GM12878 (cell line): ENCODE data around the gene THSD4. TPM values are rescaled to one million over a fixed set of nuclear protein-coding genes. Genes with fewer than 3 reads are reported as not detected.

Experiments used
- ATAC-seq: fragments of 200-7000 bp; cut with Tn5 transposase; 3 replicates; pipeline ENCODE4 v1.9.1; 2020; ENCODE audit warnings: mild to moderate bottlenecking, moderate library complexity
- BruUV-seq: library from RNA; stranded (reverse); fragments of 400-500 nt; replicated peaks from 2 replicates; lab custom pipeline; 2021; lab: Mats Ljungman, UMichigan
- CTCF ChIA-PET: fragments of 300-600 bp; sonication (Branson Sonifier 250); formaldehyde crosslinking; extraction: SDS; loops from one replicate; lab custom pipeline; 2021; ENCODE audit warnings: inconsistent platforms; lab: Yijun Ruan, JAX
- POLR2A ChIA-PET: fragments of 350-600 bp; formaldehyde crosslinking; extraction: SDS; loops from one replicate; lab custom pipeline; 2021; ENCODE audit warnings: inconsistent platforms; lab: Charles Lee
- RAD21 ChIA-PET: fragments of 300-600 bp; sonication (Branson Sonifier 250); formaldehyde crosslinking; loops from one replicate; lab custom pipeline; 2023; ENCODE audit warnings: antibody characterized with exemption; ENCODE audit not compliant: unreplicated experiment; lab: Charles Lee
- SMC1A ChIA-PET: fragments of 300-600 bp; sonication (Branson Sonifier 250); formaldehyde crosslinking; loops from one replicate; lab custom pipeline; 2023; ENCODE audit not compliant: unreplicated experiment, uncharacterized antibody; lab: Charles Lee
- DNase-seq: peaks from one replicate; pipeline ENCODE4 v3.0.0-alpha.2; 2011; ENCODE audit warnings: low read depth, low spot score
- FAIRE-seq: peaks from 3 replicates; lab custom pipeline; 2011; peaks lifted over from hg19 to GRCh38; lab: Jason Lieb, UNC
- H2AFZ ChIP-seq: 2 replicates; pipeline ENCODE4 v1.6.0; 2011; ENCODE audit warnings: low read depth, low read length, control low read depth; ENCODE audit not compliant: control insufficient read depth
- H3K27ac ChIP-seq: 2 replicates; pipeline ENCODE4 v1.5.1; 2011; ENCODE audit warnings: control low read depth; ENCODE audit not compliant: control insufficient read depth, insufficient read depth
- H3K27me3 ChIP-seq, 2 experiments: replicated peaks in 1 of 2; 2 replicates each; pipeline versions ENCODE4 v1.6.0 to v1.6.1; 2011; ENCODE audit warnings: low read length in 1 of 2; ENCODE audit not compliant: control insufficient read depth in 2 of 2, insufficient read depth in 2 of 2
- H3K36me3 ChIP-seq, 2 experiments: 2 replicates each; pipeline ENCODE4 v1.5.1; 2011; ENCODE audit warnings: low read length in 1 of 2; ENCODE audit not compliant: control insufficient read depth in 2 of 2, insufficient read depth in 2 of 2
- H3K4me1 ChIP-seq: 2 replicates; pipeline ENCODE4 v1.6.1; 2011; ENCODE audit warnings: mild to moderate bottlenecking, low read length, moderate library complexity, mixed read lengths; ENCODE audit not compliant: control insufficient read depth, insufficient read depth
- H3K4me2 ChIP-seq: 2 replicates; pipeline ENCODE4 v1.6.0; 2011; ENCODE audit warnings: control low read depth; ENCODE audit not compliant: control insufficient read depth, insufficient read depth
- H3K4me3 ChIP-seq: fragments of 200-600 bp; sonication (generic); 2 replicates; pipeline ENCODE4 v1.5.1; 2016
- H3K79me2 ChIP-seq: 2 replicates; pipeline ENCODE4 v1.6.0; 2011; ENCODE audit warnings: low read length; ENCODE audit not compliant: control insufficient read depth, insufficient read depth
- H3K9ac ChIP-seq: 2 replicates; pipeline ENCODE4 v1.8.0; 2011; ENCODE audit warnings: low read length, control low read depth, mixed read lengths; ENCODE audit not compliant: control insufficient read depth, insufficient read depth
- H3K9me3 ChIP-seq: replicated peaks from 3 replicates; pipeline ENCODE4 v1.5.1; 2011; ENCODE audit warnings: mild to moderate bottlenecking, low read length; ENCODE audit not compliant: control insufficient read depth, insufficient read depth
- H4K20me1 ChIP-seq: 2 replicates; pipeline ENCODE4 v1.6.0; 2011; ENCODE audit not compliant: control insufficient read depth, insufficient read depth
- BRCA1 ChIP-seq: IDR thresholded peaks from 2 replicates; pipeline ENCODE4 v1.6.1; 2011; ENCODE audit warnings: low read depth, low read length, improper control_type of control experiment
- CBX5 ChIP-seq: sonication (generic); IDR thresholded peaks from 2 replicates; pipeline ENCODE4 v1.6.1; 2016; ENCODE audit warnings: low read depth, moderate library complexity, mild to moderate bottlenecking, inconsistent platforms
- CHD1 ChIP-seq: IDR thresholded peaks from 2 replicates; pipeline ENCODE4 v1.6.1; 2012; ENCODE audit warnings: low read depth, low read length, improper control_type of control experiment
- JUND ChIP-seq: IDR thresholded peaks from 2 replicates; pipeline ENCODE4 v1.6.1; 2012; ENCODE audit warnings: low read depth, mild to moderate bottlenecking, low read length, improper control_type of control experiment, moderate library complexity
- KLF5 ChIP-seq: fragments of 450-650 bp; IDR thresholded peaks from 2 replicates; pipeline ENCODE4 v1.6.1; 2014; ENCODE audit warnings: mild to moderate bottlenecking; ENCODE audit not compliant: partially characterized antibody
- MYC ChIP-seq: IDR thresholded peaks from 2 replicates; pipeline ENCODE4 v1.6.1; 2011; ENCODE audit warnings: mild to moderate bottlenecking, low read length, moderate library complexity, inconsistent platforms; ENCODE audit not compliant: insufficient read depth, insufficient replicate concordance, insufficient read length, severe bottlenecking
- RCOR1 ChIP-seq: conservative IDR thresholded peaks from 2 replicates; pipeline ENCODE4 v1.6.1; 2012; ENCODE audit warnings: low read depth, low read length, improper control_type of control experiment
- SMARCA5 ChIP-seq: fragments of 450-650 bp; IDR thresholded peaks from 2 replicates; pipeline ENCODE4 v1.6.1; 2017; ENCODE audit warnings: mild to moderate bottlenecking
- ZBTB33 ChIP-seq: fragments of 450-650 bp; IDR thresholded peaks from 2 replicates; pipeline ENCODE4 v1.6.1; 2017; ENCODE audit warnings: mild to moderate bottlenecking
- WGBS: methylation state at CpG from one replicate; pipeline ENCODE4 v1.1.6; 2016; ENCODE audit warnings: low lambda C conversion rate; ENCODE audit not compliant: insufficient replicate concordance, insufficient coverage; ENCODE audit errors: missing lambda C conversion rate; 5-methylcytosine and 5-hydroxymethylcytosine counted together
- in situ Hi-C: fragments of 300-500 bp; cut with MboI; formaldehyde crosslinking; loops from 9 replicates; pipeline ENCODE4 v1.14.3; 2018; ENCODE audit warnings: mixed read lengths
- intact Hi-C: fragments of 100-400 bp; cut with micrococcal nuclease; formaldehyde crosslinking; loops from one replicate; pipeline ENCODE4 v1.14.2; 2022; ENCODE audit not compliant: unreplicated experiment
- polyA plus RNA-seq, 11 experiments: library from polyadenylated mRNA; depleted of rRNA in 4 of 11; unstranded in 6 of 11; stranded (reverse) in 5 of 11; fragments of >200 nt; fragmentation: Nextera tagmentation in 4 of 11; fragmentation: Illumina TruSeq in 1 of 11; extraction: Ambion mirVana in 4 of 11; extraction: Trizol in 1 of 11; gene quantifications; 1 replicate in 1 of 11; 2 replicates in 10 of 11; pipeline versions ENCODE4 v1.2.1 to v1.2.3, GENCODE V29; 2011 to 2016; ENCODE audit warnings: inconsistent platforms in 2 of 11, missing spikeins in 2 of 11, low read depth in 1 of 11
- total RNA-seq, 4 experiments: library from RNA; depleted of rRNA in 3 of 4; stranded (reverse); fragments of >200 nt in 3 of 4; fragmentation: Illumina TruSeq in 1 of 4; extraction: Trizol in 1 of 4; gene quantifications; 2 replicates each; pipeline versions ENCODE4 v1.2.1 to v1.2.3, GENCODE V29; 2013 to 2021
- TF ChIP-seq, protein P1 (sequence below): IDR thresholded peaks from 2 replicates; pipeline ENCODE4 v1.6.1; 2011; ENCODE audit warnings: mild to moderate bottlenecking, low read depth, low read length, moderate library complexity; ENCODE audit not compliant: insufficient replicate concordance
- TF ChIP-seq, protein P2 (sequence below): fragments of 450-650 bp; IDR thresholded peaks from 2 replicates; pipeline ENCODE4 v1.6.1; 2016; ENCODE audit warnings: mild to moderate bottlenecking, moderate library complexity, borderline replicate concordance
- TF ChIP-seq, protein P3 (sequence below): fragments of 450-650 bp; IDR thresholded peaks from 2 replicates; pipeline ENCODE4 v1.6.1; 2017; ENCODE audit warnings: mild to moderate bottlenecking, moderate library complexity

Gene THSD4
- total and polyA plus RNA-seq, 10 of the 15 experiments (the other 5 are each of a cell fraction or from before 2014, with no cell fraction given) = 0.04 to 0.13 (median 0.05) TPM; not detected in 7

DNA sequence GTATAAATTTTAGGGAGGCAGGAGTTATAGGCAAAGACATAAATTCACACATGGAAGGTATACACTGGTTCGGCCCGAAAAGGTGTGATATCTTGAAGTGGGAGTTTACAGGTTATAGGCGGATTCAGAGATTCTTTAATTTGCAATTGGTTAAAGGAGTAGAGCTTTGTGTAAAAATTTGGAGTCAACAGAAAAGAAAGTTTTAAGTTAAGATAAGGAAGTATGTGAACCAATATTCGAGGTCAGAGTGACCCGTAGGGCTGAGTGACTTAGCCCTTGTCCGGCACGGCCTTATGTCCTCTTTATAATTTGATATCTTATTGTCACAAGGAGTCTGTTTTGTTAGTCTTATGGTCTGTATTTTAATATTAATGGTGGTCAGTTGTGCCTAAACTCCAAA lies 10.6 kb upstream of the THSD4 start:
- Histone ChIP-seq H3K79me2 (no peaks in the 10 kb centered on the region), H3K4me3 (no peak overlapping the region), H3K27ac (no peak overlapping the region), H4K20me1 (no peaks in the 10 kb centered on the region), H3K9ac (no peak overlapping the region), H3K9me3 (no peaks in the 10 kb centered on the region; the same call in 1 of the 3 replicates), H3K27me3 (no peaks in the 10 kb centered on the region), H2AFZ (no peak overlapping the region), H3K36me3 (no peaks in the 10 kb centered on the region), H3K4me2 (no peak overlapping the region), H3K4me1 (peaks cover 5% of the 10 kb centered on the region; the same call in 1 of the 2 replicates)
- no peak for DNase-seq
- no peak for ATAC-seq
- BruUV-seq = no TSS peak
- in situ Hi-C loops = loop anchor here (25.0 kb wide), 1 partner anchor 333 kb away; no protein-coding TSS in a partner anchor
- intact Hi-C loops = no loop called here
- ChIA-PET CTCF (no interaction called here), SMC1A (no interaction called here), POLR2A (no interaction called here), RAD21 (no interaction called here)
- WGBS = 40% methylated on average over 7 of the region's 7 CpGs
- TF ChIP-seq, protein P1, sequence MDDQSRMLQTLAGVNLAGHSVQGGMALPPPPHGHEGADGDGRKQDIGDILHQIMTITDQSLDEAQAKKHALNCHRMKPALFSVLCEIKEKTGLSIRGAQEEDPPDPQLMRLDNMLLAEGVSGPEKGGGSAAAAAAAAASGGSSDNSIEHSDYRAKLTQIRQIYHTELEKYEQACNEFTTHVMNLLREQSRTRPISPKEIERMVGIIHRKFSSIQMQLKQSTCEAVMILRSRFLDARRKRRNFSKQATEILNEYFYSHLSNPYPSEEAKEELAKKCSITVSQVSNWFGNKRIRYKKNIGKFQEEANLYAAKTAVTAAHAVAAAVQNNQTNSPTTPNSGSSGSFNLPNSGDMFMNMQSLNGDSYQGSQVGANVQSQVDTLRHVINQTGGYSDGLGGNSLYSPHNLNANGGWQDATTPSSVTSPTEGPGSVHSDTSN = no peak
- TF ChIP-seq JUND (no peak), RCOR1 (no peak), BRCA1 (no peak), CHD1 (no peak), SMARCA5 (no peak), MYC (no peak), KLF5 (no peak), CBX5 (no peak), ZBTB33 (no peak)
- TF ChIP-seq, protein P2, sequence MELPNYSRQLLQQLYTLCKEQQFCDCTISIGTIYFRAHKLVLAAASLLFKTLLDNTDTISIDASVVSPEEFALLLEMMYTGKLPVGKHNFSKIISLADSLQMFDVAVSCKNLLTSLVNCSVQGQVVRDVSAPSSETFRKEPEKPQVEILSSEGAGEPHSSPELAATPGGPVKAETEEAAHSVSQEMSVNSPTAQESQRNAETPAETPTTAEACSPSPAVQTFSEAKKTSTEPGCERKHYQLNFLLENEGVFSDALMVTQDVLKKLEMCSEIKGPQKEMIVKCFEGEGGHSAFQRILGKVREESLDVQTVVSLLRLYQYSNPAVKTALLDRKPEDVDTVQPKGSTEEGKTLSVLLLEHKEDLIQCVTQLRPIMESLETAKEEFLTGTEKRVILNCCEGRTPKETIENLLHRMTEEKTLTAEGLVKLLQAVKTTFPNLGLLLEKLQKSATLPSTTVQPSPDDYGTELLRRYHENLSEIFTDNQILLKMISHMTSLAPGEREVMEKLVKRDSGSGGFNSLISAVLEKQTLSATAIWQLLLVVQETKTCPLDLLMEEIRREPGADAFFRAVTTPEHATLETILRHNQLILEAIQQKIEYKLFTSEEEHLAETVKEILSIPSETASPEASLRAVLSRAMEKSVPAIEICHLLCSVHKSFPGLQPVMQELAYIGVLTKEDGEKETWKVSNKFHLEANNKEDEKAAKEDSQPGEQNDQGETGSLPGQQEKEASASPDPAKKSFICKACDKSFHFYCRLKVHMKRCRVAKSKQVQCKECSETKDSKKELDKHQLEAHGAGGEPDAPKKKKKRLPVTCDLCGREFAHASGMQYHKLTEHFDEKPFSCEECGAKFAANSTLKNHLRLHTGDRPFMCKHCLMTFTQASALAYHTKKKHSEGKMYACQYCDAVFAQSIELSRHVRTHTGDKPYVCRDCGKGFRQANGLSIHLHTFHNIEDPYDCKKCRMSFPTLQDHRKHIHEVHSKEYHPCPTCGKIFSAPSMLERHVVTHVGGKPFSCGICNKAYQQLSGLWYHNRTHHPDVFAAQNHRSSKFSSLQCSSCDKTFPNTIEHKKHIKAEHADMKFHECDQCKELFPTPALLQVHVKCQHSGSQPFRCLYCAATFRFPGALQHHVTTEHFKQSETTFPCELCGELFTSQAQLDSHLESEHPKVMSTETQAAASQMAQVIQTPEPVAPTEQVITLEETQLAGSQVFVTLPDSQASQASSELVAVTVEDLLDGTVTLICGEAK = no peak
- TF ChIP-seq, protein P3, sequence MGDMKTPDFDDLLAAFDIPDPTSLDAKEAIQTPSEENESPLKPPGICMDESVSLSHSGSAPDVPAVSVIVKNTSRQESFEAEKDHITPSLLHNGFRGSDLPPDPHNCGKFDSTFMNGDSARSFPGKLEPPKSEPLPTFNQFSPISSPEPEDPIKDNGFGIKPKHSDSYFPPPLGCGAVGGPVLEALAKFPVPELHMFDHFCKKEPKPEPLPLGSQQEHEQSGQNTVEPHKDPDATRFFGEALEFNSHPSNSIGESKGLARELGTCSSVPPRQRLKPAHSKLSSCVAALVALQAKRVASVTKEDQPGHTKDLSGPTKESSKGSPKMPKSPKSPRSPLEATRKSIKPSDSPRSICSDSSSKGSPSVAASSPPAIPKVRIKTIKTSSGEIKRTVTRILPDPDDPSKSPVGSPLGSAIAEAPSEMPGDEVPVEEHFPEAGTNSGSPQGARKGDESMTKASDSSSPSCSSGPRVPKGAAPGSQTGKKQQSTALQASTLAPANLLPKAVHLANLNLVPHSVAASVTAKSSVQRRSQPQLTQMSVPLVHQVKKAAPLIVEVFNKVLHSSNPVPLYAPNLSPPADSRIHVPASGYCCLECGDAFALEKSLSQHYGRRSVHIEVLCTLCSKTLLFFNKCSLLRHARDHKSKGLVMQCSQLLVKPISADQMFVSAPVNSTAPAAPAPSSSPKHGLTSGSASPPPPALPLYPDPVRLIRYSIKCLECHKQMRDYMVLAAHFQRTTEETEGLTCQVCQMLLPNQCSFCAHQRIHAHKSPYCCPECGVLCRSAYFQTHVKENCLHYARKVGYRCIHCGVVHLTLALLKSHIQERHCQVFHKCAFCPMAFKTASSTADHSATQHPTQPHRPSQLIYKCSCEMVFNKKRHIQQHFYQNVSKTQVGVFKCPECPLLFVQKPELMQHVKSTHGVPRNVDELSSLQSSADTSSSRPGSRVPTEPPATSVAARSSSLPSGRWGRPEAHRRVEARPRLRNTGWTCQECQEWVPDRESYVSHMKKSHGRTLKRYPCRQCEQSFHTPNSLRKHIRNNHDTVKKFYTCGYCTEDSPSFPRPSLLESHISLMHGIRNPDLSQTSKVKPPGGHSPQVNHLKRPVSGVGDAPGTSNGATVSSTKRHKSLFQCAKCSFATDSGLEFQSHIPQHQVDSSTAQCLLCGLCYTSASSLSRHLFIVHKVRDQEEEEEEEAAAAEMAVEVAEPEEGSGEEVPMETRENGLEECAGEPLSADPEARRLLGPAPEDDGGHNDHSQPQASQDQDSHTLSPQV = no peak
- FAIRE-seq = no peak
